OCI-LY7 (cell line): Measurements from ENCODE around the gene LDHAL6B.

Experiments
- CTCF ChIP-seq: fragments of 200-600 bp; sonication (generic); conservative IDR thresholded peaks from 2 replicates; pipeline ENCODE4 v1.5.1; 2014; ENCODE audit warnings: mild to moderate bottlenecking, antibody characterized with exemption, low read length, moderate library complexity, mixed read lengths
- EZH2phosphoT487 ChIP-seq: fragments of 200-600 bp; sonication (generic); IDR thresholded peaks from 2 replicates; pipeline ENCODE4 v1.6.1; 2018; ENCODE audit warnings: low read depth, borderline replicate concordance, mild to moderate bottlenecking, mixed run types, antibody characterized with exemption, low read length, moderate library complexity, mixed read lengths

DNA sequence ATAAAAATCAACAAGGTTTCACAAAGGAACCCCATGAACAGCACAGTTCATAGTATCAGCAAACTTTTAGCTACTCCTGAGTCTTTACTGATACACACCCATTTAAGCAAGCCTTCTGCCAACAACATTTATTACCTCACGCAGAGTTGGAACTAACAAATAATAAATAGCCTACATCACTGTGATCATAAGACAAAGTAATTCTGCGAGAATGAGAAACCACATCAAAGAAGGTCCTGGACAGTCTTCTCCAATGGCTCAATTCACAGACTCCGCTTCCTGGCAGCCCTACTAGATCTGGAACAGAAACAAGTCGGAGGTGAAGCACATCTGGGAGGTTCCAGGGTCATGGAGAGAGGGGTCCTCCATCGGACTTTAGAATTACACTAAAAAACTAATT lies 37.0 kb downstream of the LDHAL6B start:
- TF ChIP-seq CTCF (no peak), EZH2phosphoT487 (no peak)
